Occipital lobe (tissue), 2 donors: ENCODE data around the gene BCL10. TPM values are rescaled to one million over a fixed set of nuclear protein-coding genes. Genes with fewer than 3 reads are reported as not detected.

Experiments
- DNase-seq: peaks from one replicate; lab custom pipeline; 2025; lab: John Stamatoyannopoulos, UW
- total RNA-seq: library from RNA; depleted of rRNA; stranded (reverse); fragments of >200 nt; gene quantifications from one replicate; pipeline ENCODE4 v1.2.3, GENCODE V29; 2014

BCL10 gene
- total RNA-seq, 1 donor from 2014 or later, result 35.4 TPM

- DNase-seq, result peak; percentile 50
Observed at GRCh38 chr1:85297855-85298629, 21.6 kb upstream of the BCL10 start.

- no peak for DNase-seq
Observed at GRCh38 chr1:85297538-85297854, 21.1 kb upstream of the BCL10 start.

GRCh38 chr1:85296980-85297379 lies 20.5 kb upstream of the BCL10 start:
- no peak for DNase-seq

GRCh38 chr1:85295654-85296053 lies 19.2 kb upstream of the BCL10 start:
- DNase-seq, result no peak

- DNase-seq, result no peak
Observed at GRCh38 chr1:85295006-85295431, 18.6 kb upstream of the BCL10 start.

GRCh38 chr1:85290826-85291225 lies 14.4 kb upstream of the BCL10 start:
- no peak for DNase-seq

GRCh38 chr1:85289848-85290335 lies 13.5 kb upstream of the BCL10 start:
- no peak for DNase-seq

- DNase-seq, result no peak
Observed at GRCh38 chr1:85289207-85289847, 12.9 kb upstream of the BCL10 start.

- no peak for DNase-seq
Observed at GRCh38 chr1:85284202-85284601, 7.8 kb upstream of the BCL10 start.

GRCh38 chr1:85283475-85284199 lies 7.2 kb upstream of the BCL10 start:
- no peak for DNase-seq

- DNase-seq, result no peak
Observed at GRCh38 chr1:85282424-85282823, 6.0 kb upstream of the BCL10 start.

- DNase-seq, result no peak
Observed at GRCh38 chr1:85280636-85281035, 4.2 kb upstream of the BCL10 start.

GRCh38 chr1:85279458-85280080 lies 3.1 kb upstream of the BCL10 start:
- DNase-seq, result no peak

- DNase-seq, result peak; percentile 25
Observed at GRCh38 chr1:85278853-85279314, 2.5 kb upstream of the BCL10 start.

GRCh38 chr1:85277802-85278201 lies 1.4 kb upstream of the BCL10 start:
- no peak for DNase-seq

- no peak for DNase-seq
Observed at GRCh38 chr1:85276978-85277639, 677 bp upstream of the BCL10 start.

- DNase-seq, result no peak
Observed at GRCh38 chr1:85275701-85276214, 674 bp downstream of the BCL10 start.

- DNase-seq, result no peak
Observed at GRCh38 chr1:85274969-85275453, 1.4 kb downstream of the BCL10 start.

- no peak for DNase-seq
Observed at GRCh38 chr1:85273397-85273796, 3.0 kb downstream of the BCL10 start.

GRCh38 chr1:85268801-85269585 lies 7.4 kb downstream of the BCL10 start:
- no peak for DNase-seq
